CD4-positive, CD25-positive, alpha-beta regulatory T cell (primary cell): Measurements from ENCODE around the gene NOTUM. TPM values are rescaled to one million over a fixed set of nuclear protein-coding genes. Genes with fewer than 3 reads are reported as not detected.

Experiments
- ATAC-seq, 2 donors: fragments of 150-1000 bp; cut with Tn5 transposase; one replicate each; pipeline ENCODE4 v1.10.0; 2021; ENCODE audit warnings: low read depth in 2 of 2, moderate number of reproducible peaks in 2 of 2, moderate library complexity in 1 of 2
- DNase-seq, 3 donors: peaks; one replicate each; pipeline versions ENCODE4 v3.0.0 to v3.0.0-alpha.2; 2012 to 2022; ENCODE audit warnings: mixed read lengths in 1 of 3
- H3K27ac ChIP-seq: one replicate; pipeline ENCODE4 v1.7.0; 2013; ENCODE audit warnings: mild to moderate bottlenecking, low read length; ENCODE audit not compliant: insufficient read depth, poor library complexity, severe bottlenecking
- H3K27me3 ChIP-seq: one replicate; pipeline ENCODE4 v1.7.0; 2013; ENCODE audit warnings: low read length; ENCODE audit not compliant: control insufficient read depth, insufficient read depth
- H3K36me3 ChIP-seq: one replicate; pipeline ENCODE4 v1.7.0; 2013; ENCODE audit warnings: mild to moderate bottlenecking, low read length, moderate library complexity; ENCODE audit not compliant: control insufficient read depth, insufficient read depth
- H3K4me1 ChIP-seq: 2 replicates; pipeline ENCODE4 v1.7.0; 2013; ENCODE audit warnings: mild to moderate bottlenecking, low read length; ENCODE audit not compliant: insufficient read depth, control insufficient read depth, poor library complexity, severe bottlenecking
- H3K4me3 ChIP-seq: one replicate; pipeline ENCODE4 v1.7.0; 2013; ENCODE audit warnings: low read depth, mild to moderate bottlenecking, low read length, moderate library complexity
- H3K9me3 ChIP-seq, 2 experiments: 1 replicate in 1 of 2; 2 replicates in 1 of 2; pipeline ENCODE4 v1.7.0; 2013; ENCODE audit warnings: low read length in 2 of 2, mild to moderate bottlenecking in 1 of 2, moderate library complexity in 1 of 2; ENCODE audit not compliant: control insufficient read depth in 2 of 2
- H3K27ac Mint-ChIP-seq, 3 donors: one replicate each; pipeline ENCODE4 v1.8.0; 2020 to 2022; ENCODE audit warnings: mild to moderate bottlenecking in 3 of 3, mixed read lengths in 3 of 3, moderate library complexity in 2 of 3
- H3K27me3 Mint-ChIP-seq: one replicate; pipeline ENCODE4 v1.8.0; 2022; ENCODE audit warnings: mild to moderate bottlenecking, mixed read lengths
- H3K36me3 Mint-ChIP-seq: one replicate; pipeline ENCODE4 v1.8.0; 2020; ENCODE audit warnings: mixed read lengths
- H3K4me1 Mint-ChIP-seq, 4 donors: one replicate each; pipeline ENCODE4 v1.8.0; 2020 to 2022; ENCODE audit warnings: mixed read lengths in 4 of 4, mild to moderate bottlenecking in 1 of 4
- H3K4me3 Mint-ChIP-seq, 4 donors: one replicate each; pipeline ENCODE4 v1.8.0; 2020 to 2022; ENCODE audit warnings: mild to moderate bottlenecking in 4 of 4, mixed read lengths in 4 of 4, moderate library complexity in 3 of 4
- H3K9me3 Mint-ChIP-seq, 7 donors: one replicate each; pipeline ENCODE4 v1.8.0; 2020 to 2022; ENCODE audit warnings: mixed read lengths in 7 of 7, mild to moderate bottlenecking in 3 of 7, moderate library complexity in 2 of 7
- polyA plus RNA-seq, 4 donors: library from polyadenylated mRNA; unstranded; fragments of 300-500 nt; fragmentation: Illumina TruSeq; gene quantifications; one replicate each; pipeline ENCODE4 v1.2.3, GENCODE V29; 2021
- total RNA-seq: library from RNA; stranded (reverse); gene quantifications from one replicate; pipeline ENCODE4 v1.2.3, GENCODE V29; 2022

Gene NOTUM
- total RNA-seq, result not detected
- under 1 TPM in 2 of 4 donors, not detected in 2; 0.09 to 0.17 TPM for polyA plus RNA-seq

DNA sequence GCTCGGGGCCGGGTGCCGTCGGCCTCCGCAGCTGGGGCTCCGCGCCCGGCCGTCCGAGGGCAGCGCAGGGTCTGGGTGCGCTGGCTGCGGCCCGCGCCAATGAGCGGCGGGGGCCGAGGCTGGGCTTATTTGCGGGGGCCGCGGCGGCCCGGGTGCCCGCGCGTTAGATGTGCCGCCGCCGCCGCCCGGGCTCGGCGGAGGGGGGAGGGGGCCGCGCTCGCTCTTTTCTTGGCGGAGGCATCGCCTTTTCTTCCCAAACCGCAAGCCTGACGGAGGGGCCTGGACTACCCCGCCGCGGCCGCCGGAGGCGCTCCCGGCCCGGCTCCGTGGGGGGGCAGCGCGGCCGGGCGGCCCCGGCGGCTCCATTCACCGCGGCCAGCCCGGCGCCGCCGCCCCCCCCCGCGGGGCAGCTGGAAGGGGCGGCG is at the start of gene NOTUM:
NOTUM (minus strand) TSS at position 101 of the 425 bp plus-strand sequence. CDS start 278 bp downstream, outside the sequence.
- Mint-ChIP-seq H3K9me3 (no peaks in the 10 kb centered on the region), H3K4me3 (peak within 1 kb of the TSS in 2 of 4 donors; percentile 29 to 63), H3K27me3 (peaks cover 26% of the 10 kb centered on the region), H3K27ac (no peak within 1 kb of the TSS), H3K4me1 (peaks cover 0 to 16% (median 0%) of the 10 kb centered on the region in 4 donors), H3K36me3 (no peaks in the 10 kb centered on the region)
- no peaks in the 10 kb centered on the region for H3K36me3 ChIP-seq
- H3K9me3 ChIP-seq, result no peaks in the 10 kb centered on the region
- peaks cover 22% of the 10 kb centered on the region for H3K4me1 ChIP-seq
- peaks cover 5% of the 10 kb centered on the region for H3K27me3 ChIP-seq
- no peak for ATAC-seq
- no peak for DNase-seq
- no peak within 1 kb of the TSS for H3K27ac ChIP-seq
- no peak within 1 kb of the TSS for H3K4me3 ChIP-seq

DNA sequence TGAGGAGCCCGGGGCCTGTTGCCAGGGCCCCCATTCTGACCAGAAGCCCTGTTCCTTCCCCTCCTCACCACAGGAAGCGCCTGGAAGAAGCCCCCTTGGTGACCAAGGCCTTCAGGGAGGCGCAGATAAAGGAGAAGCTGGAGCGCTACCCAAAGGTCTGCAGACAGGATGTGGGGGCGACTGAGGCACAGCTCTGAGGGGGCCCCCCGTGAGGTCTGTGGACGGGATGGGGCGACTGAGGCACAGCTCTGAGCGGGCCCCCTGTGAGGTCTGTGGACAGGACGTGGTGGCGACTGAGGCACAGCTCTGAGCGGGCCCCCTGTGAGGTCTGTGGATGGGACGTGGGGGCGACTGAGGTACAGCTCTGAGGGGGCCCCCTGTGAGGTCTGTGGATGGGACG is 48.4 kb upstream of the NOTUM start:
- H3K27me3 ChIP-seq, result no peaks in the 10 kb centered on the region
- Mint-ChIP-seq H3K27ac (no peak overlapping the region), H3K36me3 (no peaks in the 10 kb centered on the region), H3K27me3 (no peaks in the 10 kb centered on the region), H3K9me3 (no peaks in the 10 kb centered on the region), H3K4me3 (no peak overlapping the region), H3K4me1 (no peaks in the 10 kb centered on the region)
- no peaks in the 10 kb centered on the region for H3K4me1 ChIP-seq
- DNase-seq (no peak), ATAC-seq (no peak)
- no peaks in the 10 kb centered on the region for H3K36me3 ChIP-seq
- H3K9me3 ChIP-seq, result no peaks in the 10 kb centered on the region
- no peak overlapping the region for H3K4me3 ChIP-seq
- H3K27ac ChIP-seq, result no peak overlapping the region

DNA sequence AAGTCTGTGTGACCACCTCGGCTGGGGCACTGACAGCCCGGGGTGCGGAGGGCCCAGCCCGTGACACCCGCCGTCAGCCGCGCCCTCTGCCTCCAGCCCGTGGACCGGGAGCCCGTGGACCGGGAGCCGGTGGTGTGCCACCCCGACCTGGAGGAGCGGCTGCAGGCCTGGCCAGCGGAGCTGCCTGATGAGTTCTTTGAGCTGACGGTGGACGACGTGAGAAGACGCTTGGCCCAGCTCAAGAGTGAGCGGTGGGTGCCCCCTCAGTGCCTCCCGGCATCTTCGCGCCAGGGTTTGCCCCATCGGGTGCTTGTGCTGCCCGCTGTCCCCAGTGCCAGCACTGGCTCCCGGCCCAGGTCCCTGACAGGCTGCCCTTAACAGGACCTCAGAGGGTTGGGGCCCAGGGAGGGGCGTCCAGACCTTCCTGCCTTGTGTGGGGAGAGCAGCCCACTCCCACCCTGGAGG is 48.0 kb upstream of the NOTUM start:
- no peak overlapping the region for H3K27ac ChIP-seq
- no peaks in the 10 kb centered on the region for H3K4me1 Mint-ChIP-seq
- H3K36me3 Mint-ChIP-seq, result no peaks in the 10 kb centered on the region
- H3K4me3 ChIP-seq, result no peak overlapping the region
- H3K9me3 Mint-ChIP-seq, result no peaks in the 10 kb centered on the region
- H3K36me3 ChIP-seq, result no peaks in the 10 kb centered on the region
- no peaks in the 10 kb centered on the region for H3K27me3 ChIP-seq
- no peaks in the 10 kb centered on the region for H3K9me3 ChIP-seq
- H3K4me1 ChIP-seq, result no peaks in the 10 kb centered on the region
- H3K27ac Mint-ChIP-seq, result no peak overlapping the region
- ATAC-seq (no peak), DNase-seq (no peak)
- no peaks in the 10 kb centered on the region for H3K27me3 Mint-ChIP-seq
- no peak overlapping the region for H3K4me3 Mint-ChIP-seq

DNA sequence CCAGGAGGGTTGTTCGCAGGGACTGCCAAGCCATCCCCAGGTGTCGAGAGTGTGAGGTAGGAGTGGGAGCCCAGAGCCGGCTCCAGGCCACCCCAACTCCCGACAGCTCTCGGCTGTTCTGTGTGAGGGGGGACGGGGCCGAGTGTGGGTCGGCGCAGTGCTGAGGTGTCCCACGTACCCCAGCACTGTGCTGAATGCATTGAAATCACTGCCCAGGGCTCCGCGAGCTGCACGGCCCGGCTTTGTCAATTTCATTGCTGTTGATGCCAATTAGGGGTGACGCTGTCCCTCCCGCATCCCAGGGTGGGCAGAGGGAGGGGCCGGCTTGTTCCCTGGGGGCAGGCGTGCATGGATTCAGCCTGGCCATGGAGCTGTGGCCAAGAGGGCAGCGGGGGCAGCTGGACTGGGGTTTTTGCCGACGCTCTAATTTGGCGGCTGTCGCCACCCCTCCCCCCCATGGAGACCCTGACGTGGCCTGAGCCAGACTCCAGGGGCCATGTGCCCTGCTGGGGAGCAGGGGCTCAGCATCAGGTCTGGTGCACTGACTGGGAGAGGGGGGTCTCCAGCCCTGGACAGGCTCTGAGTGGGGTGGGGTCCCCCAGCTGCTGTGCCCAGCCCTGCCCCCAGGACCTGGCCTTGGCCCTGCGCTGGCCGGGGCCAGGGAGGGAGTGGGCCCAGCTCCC is 47.4 kb upstream of the NOTUM start:
- Histone ChIP-seq H3K27ac (no peak overlapping the region), H3K27me3 (no peaks in the 10 kb centered on the region), H3K9me3 (no peaks in the 10 kb centered on the region), H3K36me3 (no peaks in the 10 kb centered on the region), H3K4me1 (no peaks in the 10 kb centered on the region), H3K4me3 (no peak overlapping the region)
- H3K27me3 Mint-ChIP-seq, result no peaks in the 10 kb centered on the region
- DNase-seq (no peak), ATAC-seq (no peak)
- no peaks in the 10 kb centered on the region for H3K4me1 Mint-ChIP-seq
- no peak overlapping the region for H3K27ac Mint-ChIP-seq
- no peaks in the 10 kb centered on the region for H3K36me3 Mint-ChIP-seq
- H3K4me3 Mint-ChIP-seq, result no peak overlapping the region
- H3K9me3 Mint-ChIP-seq, result no peaks in the 10 kb centered on the region

DNA sequence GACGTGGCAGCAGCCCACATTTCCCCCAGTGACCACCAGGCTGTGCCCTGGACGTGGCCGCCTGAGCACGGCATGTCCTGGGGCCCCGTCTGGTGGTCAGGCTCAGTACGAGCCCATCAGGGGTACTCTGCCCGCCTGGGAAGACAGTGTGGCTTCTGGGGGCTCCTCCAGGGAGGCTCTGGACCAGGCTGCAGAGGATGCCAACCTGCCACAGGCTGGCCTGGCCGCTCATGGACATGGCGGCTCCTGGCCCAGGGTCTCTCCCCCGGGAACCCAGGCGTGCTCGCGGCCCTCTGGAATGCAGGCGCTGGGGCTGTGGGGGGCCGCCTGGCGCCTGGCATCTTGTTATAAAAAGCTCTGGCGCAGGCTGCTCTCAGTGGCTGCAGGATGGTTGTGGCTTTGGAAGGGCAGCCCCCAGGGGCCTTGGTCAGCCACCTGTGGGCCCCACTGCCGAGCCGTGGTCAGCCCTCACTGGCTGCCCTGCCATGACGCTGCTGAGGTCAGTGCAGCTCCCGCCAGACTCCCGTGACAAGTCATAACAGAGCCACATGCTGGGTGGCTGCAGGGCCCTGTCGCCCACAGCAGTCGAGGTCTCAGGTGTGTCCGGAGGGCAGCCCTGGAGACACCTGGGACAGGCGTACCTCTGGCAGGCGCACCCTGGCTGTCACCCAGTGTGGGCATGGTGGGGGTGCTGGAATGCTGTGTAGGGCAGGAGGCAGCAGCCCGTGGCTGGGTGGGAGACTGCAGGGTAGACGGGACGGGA is 46.7 kb upstream of the NOTUM start:
- Histone ChIP-seq H3K4me3 (no peak overlapping the region), H3K9me3 (no peaks in the 10 kb centered on the region), H3K36me3 (no peaks in the 10 kb centered on the region), H3K27me3 (no peaks in the 10 kb centered on the region), H3K4me1 (no peaks in the 10 kb centered on the region), H3K27ac (no peak overlapping the region)
- no peaks in the 10 kb centered on the region for H3K9me3 Mint-ChIP-seq
- H3K4me3 Mint-ChIP-seq, result no peak overlapping the region
- no peaks in the 10 kb centered on the region for H3K4me1 Mint-ChIP-seq
- ATAC-seq, result no peak
- no peaks in the 10 kb centered on the region for H3K27me3 Mint-ChIP-seq
- no peak for DNase-seq
- H3K27ac Mint-ChIP-seq, result no peak overlapping the region
- H3K36me3 Mint-ChIP-seq, result no peaks in the 10 kb centered on the region

DNA sequence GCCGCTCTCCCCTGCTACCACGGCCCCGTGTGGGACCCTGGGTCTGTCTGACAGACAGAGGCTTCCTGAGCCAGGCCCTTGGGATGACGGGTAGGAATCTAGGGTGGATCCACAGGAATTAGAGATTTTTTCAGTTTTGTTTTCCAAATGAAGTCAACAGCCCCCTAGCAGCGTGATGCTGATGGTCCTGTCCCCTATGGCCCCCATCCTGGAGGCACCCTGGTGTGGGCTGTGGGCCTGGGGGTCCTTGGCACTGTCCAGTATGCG is 46.2 kb upstream of the NOTUM start:
- no peaks in the 10 kb centered on the region for H3K36me3 ChIP-seq
- Mint-ChIP-seq H3K9me3 (no peaks in the 10 kb centered on the region), H3K27ac (no peak overlapping the region), H3K36me3 (no peaks in the 10 kb centered on the region), H3K27me3 (no peaks in the 10 kb centered on the region), H3K4me3 (no peak overlapping the region), H3K4me1 (no peaks in the 10 kb centered on the region)
- H3K9me3 ChIP-seq, result no peaks in the 10 kb centered on the region
- DNase-seq (no peak), ATAC-seq (no peak)
- H3K4me3 ChIP-seq, result no peak overlapping the region
- H3K4me1 ChIP-seq, result no peaks in the 10 kb centered on the region
- H3K27me3 ChIP-seq, result no peaks in the 10 kb centered on the region
- no peak overlapping the region for H3K27ac ChIP-seq

DNA sequence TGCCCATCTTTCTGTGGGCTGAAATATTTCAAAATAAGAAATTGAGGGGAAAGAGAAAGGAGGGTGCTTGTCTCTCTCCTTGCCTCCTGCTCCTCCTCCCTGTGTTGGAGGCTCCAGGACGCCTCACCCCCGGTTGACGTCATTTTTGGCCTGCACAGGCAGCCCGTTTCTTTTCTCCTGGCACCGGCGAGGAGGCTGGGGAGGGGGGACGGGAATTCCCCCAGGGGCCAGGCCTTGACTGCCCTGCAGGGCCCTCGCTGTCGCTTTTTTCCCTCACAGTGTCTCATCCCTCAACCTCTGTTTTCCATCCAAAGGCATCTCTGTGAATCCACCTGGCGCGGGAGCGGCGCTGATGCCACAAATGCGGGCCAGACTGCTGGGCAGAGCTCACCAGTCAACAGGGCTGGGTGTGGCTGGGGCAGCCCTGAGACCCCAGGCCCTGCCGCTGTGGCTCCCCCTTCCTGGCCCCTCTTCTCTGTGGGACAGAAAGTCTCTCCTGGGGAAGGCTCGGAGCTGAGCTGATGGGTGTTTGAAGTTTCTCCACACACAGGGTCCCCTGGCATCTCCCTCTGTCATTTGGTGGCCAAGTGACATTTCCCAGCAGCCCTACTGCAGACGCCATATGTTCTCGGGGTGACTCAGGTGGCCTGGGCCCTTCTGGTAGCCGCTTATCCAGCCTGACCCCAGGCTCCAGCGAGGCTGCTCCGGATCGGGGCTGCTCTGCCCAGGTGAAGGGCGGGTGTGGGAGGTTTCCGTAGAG is 45.7 kb upstream of the NOTUM start:
- Mint-ChIP-seq H3K9me3 (no peaks in the 10 kb centered on the region), H3K36me3 (no peaks in the 10 kb centered on the region), H3K27me3 (no peaks in the 10 kb centered on the region), H3K4me1 (no peaks in the 10 kb centered on the region), H3K4me3 (no peak overlapping the region), H3K27ac (no peak overlapping the region)
- no peaks in the 10 kb centered on the region for H3K36me3 ChIP-seq
- no peaks in the 10 kb centered on the region for H3K9me3 ChIP-seq
- H3K4me3 ChIP-seq, result no peak overlapping the region
- DNase-seq (no peak), ATAC-seq (no peak)
- H3K4me1 ChIP-seq, result no peaks in the 10 kb centered on the region
- no peaks in the 10 kb centered on the region for H3K27me3 ChIP-seq
- H3K27ac ChIP-seq, result no peak overlapping the region
